A549 (cell line): ENCODE measurements around the gene PANX1.

Source experiments
- CBX2 ChIP-seq: fragments of 200-600 bp; sonication (generic); IDR thresholded peaks from 2 replicates; pipeline ENCODE4 v1.6.1; 2016; ENCODE audit warnings: low read depth, mild to moderate bottlenecking, borderline replicate concordance
- CBX8 ChIP-seq: fragments of 200-600 bp; sonication (generic); IDR thresholded peaks from 2 replicates; pipeline ENCODE4 v1.6.1; 2016
- CEBPB ChIP-seq, 2 experiments: fragments of >200 bp in 1 of 2; sonication (Bioruptor Twin) in 1 of 2; formaldehyde crosslinking in 1 of 2; IDR thresholded peaks; 2 replicates each; pipeline ENCODE4 v1.6.1; 2012 to 2016
- EP300 ChIP-seq, 2 experiments: fragments of >200 bp; sonication (Bioruptor Twin); formaldehyde crosslinking; IDR thresholded peaks; 2 replicates in 1 of 2; 3 replicates in 1 of 2; pipeline ENCODE4 v1.6.1; 2016 to 2017
- HOXB5 ChIP-seq: fragments of 250-450 bp; sonication (Bioruptor Pico); IDR thresholded peaks from 2 replicates; pipeline ENCODE4 v1.5.0; 2020; ENCODE audit warnings: mild to moderate bottlenecking, moderate library complexity
- JUNB ChIP-seq: fragments of >200 bp; sonication (Bioruptor Twin); formaldehyde crosslinking; IDR thresholded peaks from 2 replicates; pipeline ENCODE4 v1.6.1; 2016
- POLR2A ChIP-seq: IDR thresholded peaks from 2 replicates; pipeline ENCODE4 v1.6.1; 2012; ENCODE audit warnings: mild to moderate bottlenecking, low read length
- RFX5 ChIP-seq: fragments of 450-650 bp; IDR thresholded peaks from 2 replicates; pipeline ENCODE4 v1.7.1; 2014; ENCODE audit warnings: antibody characterized with exemption, mild to moderate bottlenecking, moderate library complexity
- USF2 ChIP-seq: fragments of 450-650 bp; IDR thresholded peaks from 2 replicates; pipeline ENCODE4 v1.6.1; 2014; ENCODE audit warnings: antibody characterized with exemption
- TF ChIP-seq, protein P1 (sequence below): fragments of >200 bp; sonication (Bioruptor Twin); formaldehyde crosslinking; IDR thresholded peaks from 3 replicates; pipeline ENCODE4 v1.5.1; 2016

DNA sequence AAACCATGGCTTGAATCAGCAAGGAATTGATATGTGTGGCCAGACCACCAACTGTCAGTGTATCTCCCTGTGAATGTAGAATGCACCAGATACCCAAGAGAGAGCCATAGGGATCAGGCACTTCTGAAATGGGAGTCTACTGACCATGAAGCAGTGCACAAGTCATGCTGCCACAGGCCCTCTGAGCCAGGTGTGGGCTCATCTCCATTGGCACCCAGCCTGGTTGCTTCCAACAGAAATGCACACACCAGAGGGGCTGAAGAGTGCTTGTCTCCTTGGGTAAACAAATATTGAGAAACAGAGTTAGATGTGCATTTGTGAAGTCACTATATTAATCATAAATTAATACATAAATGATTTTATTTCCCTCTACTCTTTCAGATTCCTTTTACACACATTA lies 28.4 kb upstream of the PANX1 start:
- TF ChIP-seq RFX5: no peak
- TF ChIP-seq HOXB5: no peak
- TF ChIP-seq POLR2A: no peak
- TF ChIP-seq, protein P1, sequence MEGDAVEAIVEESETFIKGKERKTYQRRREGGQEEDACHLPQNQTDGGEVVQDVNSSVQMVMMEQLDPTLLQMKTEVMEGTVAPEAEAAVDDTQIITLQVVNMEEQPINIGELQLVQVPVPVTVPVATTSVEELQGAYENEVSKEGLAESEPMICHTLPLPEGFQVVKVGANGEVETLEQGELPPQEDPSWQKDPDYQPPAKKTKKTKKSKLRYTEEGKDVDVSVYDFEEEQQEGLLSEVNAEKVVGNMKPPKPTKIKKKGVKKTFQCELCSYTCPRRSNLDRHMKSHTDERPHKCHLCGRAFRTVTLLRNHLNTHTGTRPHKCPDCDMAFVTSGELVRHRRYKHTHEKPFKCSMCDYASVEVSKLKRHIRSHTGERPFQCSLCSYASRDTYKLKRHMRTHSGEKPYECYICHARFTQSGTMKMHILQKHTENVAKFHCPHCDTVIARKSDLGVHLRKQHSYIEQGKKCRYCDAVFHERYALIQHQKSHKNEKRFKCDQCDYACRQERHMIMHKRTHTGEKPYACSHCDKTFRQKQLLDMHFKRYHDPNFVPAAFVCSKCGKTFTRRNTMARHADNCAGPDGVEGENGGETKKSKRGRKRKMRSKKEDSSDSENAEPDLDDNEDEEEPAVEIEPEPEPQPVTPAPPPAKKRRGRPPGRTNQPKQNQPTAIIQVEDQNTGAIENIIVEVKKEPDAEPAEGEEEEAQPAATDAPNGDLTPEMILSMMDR: no peak
- no peak for TF ChIP-seq EP300 (IDR thresholded peaks at IDR 0.05)
- TF ChIP-seq CEBPB (IDR thresholded peaks at IDR 0.05): no peak
- TF ChIP-seq USF2: no peak
- no peak for TF ChIP-seq CBX8
- TF ChIP-seq CBX2: no peak
- no peak for TF ChIP-seq JUNB
